Calu3 (cell line): ENCODE measurements around the gene GNG12. TPM values are rescaled to one million over a fixed set of nuclear protein-coding genes. Genes with fewer than 3 reads are reported as not detected.
A peak's percentile ranks its signal among the peaks of the same experiment; 100 is the strongest.

Experiments
- BruUV-seq: library from RNA; stranded (reverse); fragments of 400-500 nt; replicated peaks from 2 replicates; lab custom pipeline; 2021; lab: Mats Ljungman, UMichigan
- CTCF ChIA-PET: fragments of 300-600 bp; sonication (Branson Sonifier 250); formaldehyde crosslinking; loops from one replicate; lab custom pipeline; 2022; ENCODE audit warnings: antibody characterized with exemption; lab: Charles Lee
- DNase-seq: peaks from one replicate; pipeline ENCODE4 v3.0.0; 2022
- H3K27ac Mint-ChIP-seq: one replicate; pipeline ENCODE4 v1.8.0; 2022; ENCODE audit warnings: mixed read lengths; ENCODE audit not compliant: unreplicated experiment
- H3K27me3 Mint-ChIP-seq: one replicate; pipeline ENCODE4 v1.8.0; 2022; ENCODE audit warnings: mixed read lengths; ENCODE audit not compliant: unreplicated experiment
- H3K36me3 Mint-ChIP-seq: one replicate; pipeline ENCODE4 v1.8.0; 2022; ENCODE audit warnings: mild to moderate bottlenecking, moderate library complexity, mixed read lengths; ENCODE audit not compliant: insufficient read depth, unreplicated experiment
- H3K4me1 Mint-ChIP-seq: one replicate; pipeline ENCODE4 v1.8.0; 2022; ENCODE audit warnings: mild to moderate bottlenecking, low read depth, mixed read lengths; ENCODE audit not compliant: unreplicated experiment
- H3K4me3 Mint-ChIP-seq: one replicate; pipeline ENCODE4 v1.8.0; 2022; ENCODE audit warnings: mild to moderate bottlenecking, low read depth, moderate library complexity, mixed read lengths; ENCODE audit not compliant: unreplicated experiment
- H3K9me3 Mint-ChIP-seq: one replicate; pipeline ENCODE4 v1.8.0; 2022; ENCODE audit warnings: low read depth, mixed read lengths; ENCODE audit not compliant: unreplicated experiment
- CTCF ChIP-seq: fragments of 200-600 bp; IDR thresholded peaks from one replicate; pipeline ENCODE4 v1.8.0; 2022; ENCODE audit warnings: antibody characterized with exemption; ENCODE audit not compliant: unreplicated experiment
- intact Hi-C: fragments of 100-400 bp; cut with micrococcal nuclease; formaldehyde crosslinking; loops from one replicate; pipeline ENCODE4 v1.10.0; 2022; ENCODE audit not compliant: unreplicated experiment
- total RNA-seq: library from RNA; stranded (reverse); gene quantifications from 2 replicates; pipeline ENCODE4 v1.2.3, GENCODE V29; 2022

GNG12 gene
- total RNA-seq, 1 experiment from 2014 or later, result 85.6 TPM

GRCh38 chr1:67768480-67768879 lies 64.8 kb downstream of the GNG12 start:
- H3K36me3 Mint-ChIP-seq, result no peaks in the 10 kb centered on the region
- H3K27ac Mint-ChIP-seq, result no peak overlapping the region
- CTCF ChIA-PET, result no interaction called here
- H3K27me3 Mint-ChIP-seq, result no peaks in the 10 kb centered on the region
- H3K9me3 Mint-ChIP-seq, result no peaks in the 10 kb centered on the region
- BruUV-seq, result no TSS peak
- no peak for TF ChIP-seq CTCF
- intact Hi-C loops, result loop anchor here (5.0 kb wide), 1 partner anchor 244 kb away; no protein-coding TSS in a partner anchor
- DNase-seq, result no peak
- H3K4me3 Mint-ChIP-seq, result no peak overlapping the region
- H3K4me1 Mint-ChIP-seq, result peaks cover 45% of the 10 kb centered on the region

- H3K4me1 Mint-ChIP-seq, result peaks cover 40% of the 10 kb centered on the region
- CTCF ChIA-PET, result interaction anchor here (0.6 to 2.6 kb wide), 10 partner anchors 53 to 345 kb away, joined by 3 to 19 read pairs (median 5); partner anchors contain the start of gene GADD45A
- intact Hi-C loops, result loop anchor here (2.0 to 5.0 kb wide), 2 partner anchors 72 to 245 kb away; no protein-coding TSS in a partner anchor
- H3K27me3 Mint-ChIP-seq, result no peaks in the 10 kb centered on the region
- no TSS peak for BruUV-seq
- no peaks in the 10 kb centered on the region for H3K9me3 Mint-ChIP-seq
- H3K4me3 Mint-ChIP-seq, result no peak overlapping the region
- peaks cover 5% of the 10 kb centered on the region for H3K36me3 Mint-ChIP-seq
- no peak for TF ChIP-seq CTCF
- no peak overlapping the region for H3K27ac Mint-ChIP-seq
- DNase-seq, result no peak
These were observed 66.0 kb downstream of the GNG12 start for GRCh38 chr1:67767103-67767782.

GRCh38 chr1:67766141-67766978 lies 66.9 kb downstream of the GNG12 start:
- TF ChIP-seq CTCF, result peak; percentile 60
- no peak overlapping the region for H3K27ac Mint-ChIP-seq
- no TSS peak for BruUV-seq
- peaks cover 32% of the 10 kb centered on the region for H3K4me1 Mint-ChIP-seq
- H3K4me3 Mint-ChIP-seq, result no peak overlapping the region
- intact Hi-C loops, result loop anchor here (1.0 to 5.0 kb wide), 3 partner anchors 72 to 246 kb away; no protein-coding TSS in a partner anchor
- CTCF ChIA-PET, result interaction anchor here (0.6 to 2.6 kb wide), 20 partner anchors 16 to 1678 kb away, joined by 3 to 19 read pairs (median 4); no protein-coding TSS in a partner anchor
- peak; percentile 60 for DNase-seq
- peaks cover 5% of the 10 kb centered on the region for H3K36me3 Mint-ChIP-seq
- H3K27me3 Mint-ChIP-seq, result no peaks in the 10 kb centered on the region
- H3K9me3 Mint-ChIP-seq, result no peaks in the 10 kb centered on the region

GRCh38 chr1:67764633-67765032 lies 68.6 kb downstream of the GNG12 start:
- Mint-ChIP-seq H3K27me3 (no peaks in the 10 kb centered on the region), H3K4me1 (peaks cover 39% of the 10 kb centered on the region), H3K4me3 (no peak overlapping the region), H3K27ac (no peak overlapping the region), H3K36me3 (peaks cover 5% of the 10 kb centered on the region), H3K9me3 (no peaks in the 10 kb centered on the region)
- BruUV-seq, result no TSS peak
- TF ChIP-seq CTCF, result no peak
- CTCF ChIA-PET, result interaction anchor here (1.4 kb wide), 1 partner anchor 232 kb away, joined by 4 read pairs; no protein-coding TSS in a partner anchor
- intact Hi-C loops, result loop anchor here (5.0 kb wide), 1 partner anchor 248 kb away; no protein-coding TSS in a partner anchor
- DNase-seq, result no peak
